Measurements from ENCODE around the gene TRIM3.

DNA sequence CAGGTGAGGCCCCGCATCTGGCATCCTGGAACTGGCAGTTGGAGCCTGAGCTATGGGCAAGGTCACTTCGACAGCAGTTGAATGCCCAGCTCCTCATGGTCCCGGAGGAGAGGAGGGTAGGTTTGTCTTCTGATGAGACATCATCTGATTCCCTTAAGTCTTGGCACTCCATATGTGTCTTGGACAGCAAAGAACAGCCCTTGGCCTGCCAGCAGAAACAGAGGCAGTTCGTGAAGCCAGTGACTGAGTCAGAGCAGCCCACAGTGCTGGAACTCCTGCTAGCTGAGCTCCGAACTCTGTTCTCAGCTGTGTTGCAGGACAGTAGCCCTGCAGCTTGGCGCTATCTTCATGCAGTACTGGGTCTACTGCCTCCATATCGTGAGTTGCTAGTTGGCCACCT lies 24.4 kb upstream of the TRIM3 start:
- TF ChIP-seq, protein P1, sequence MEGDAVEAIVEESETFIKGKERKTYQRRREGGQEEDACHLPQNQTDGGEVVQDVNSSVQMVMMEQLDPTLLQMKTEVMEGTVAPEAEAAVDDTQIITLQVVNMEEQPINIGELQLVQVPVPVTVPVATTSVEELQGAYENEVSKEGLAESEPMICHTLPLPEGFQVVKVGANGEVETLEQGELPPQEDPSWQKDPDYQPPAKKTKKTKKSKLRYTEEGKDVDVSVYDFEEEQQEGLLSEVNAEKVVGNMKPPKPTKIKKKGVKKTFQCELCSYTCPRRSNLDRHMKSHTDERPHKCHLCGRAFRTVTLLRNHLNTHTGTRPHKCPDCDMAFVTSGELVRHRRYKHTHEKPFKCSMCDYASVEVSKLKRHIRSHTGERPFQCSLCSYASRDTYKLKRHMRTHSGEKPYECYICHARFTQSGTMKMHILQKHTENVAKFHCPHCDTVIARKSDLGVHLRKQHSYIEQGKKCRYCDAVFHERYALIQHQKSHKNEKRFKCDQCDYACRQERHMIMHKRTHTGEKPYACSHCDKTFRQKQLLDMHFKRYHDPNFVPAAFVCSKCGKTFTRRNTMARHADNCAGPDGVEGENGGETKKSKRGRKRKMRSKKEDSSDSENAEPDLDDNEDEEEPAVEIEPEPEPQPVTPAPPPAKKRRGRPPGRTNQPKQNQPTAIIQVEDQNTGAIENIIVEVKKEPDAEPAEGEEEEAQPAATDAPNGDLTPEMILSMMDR (IDR thresholded peaks at IDR 0.05; ENCODE audit: low read depth, low read length, poor library complexity, severe bottlenecking), result no peak
- TF ChIP-seq EZH2phosphoT487 (IDR thresholded peaks at IDR 0.05; ENCODE audit: borderline replicate concordance, low read length), result no peak
